CD4-positive, alpha-beta T cell (primary cell): ENCODE results near the gene FMO4. TPM values are rescaled to one million over a fixed set of nuclear protein-coding genes. Genes with fewer than 3 reads are reported as not detected.

Experiments
- ATAC-seq: fragments of 200-7000 bp; cut with Tn5 transposase; one replicate; pipeline ENCODE4 v1.10.0; 2022; ENCODE audit warnings: mild to moderate bottlenecking; ENCODE audit not compliant: poor library complexity
- CTCF ChIA-PET: fragments of 350-600 bp; sonication (Branson Sonifier 250); formaldehyde crosslinking; loops from one replicate; lab custom pipeline; 2021; ENCODE audit warnings: antibody characterized with exemption, inconsistent platforms; lab: Charles Lee
- POLR2A ChIA-PET: fragments of 350-600 bp; sonication (Branson Sonifier 250); formaldehyde crosslinking; loops from one replicate; lab custom pipeline; 2021; ENCODE audit warnings: antibody characterized with exemption, inconsistent platforms; lab: Charles Lee
- DNase-seq, 14 experiments: peaks; one replicate each; pipeline ENCODE4 v3.0.0-alpha.2; 2013 to 2020; ENCODE audit warnings: mixed read lengths in 2 of 14
- H3K27ac ChIP-seq, 2 donors: one replicate each; pipeline versions ENCODE4 v1.5.1 to v1.7.0; 2013; ENCODE audit warnings: low read length in 2 of 2, low read depth in 1 of 2, mild to moderate bottlenecking in 1 of 2
- H3K27me3 ChIP-seq, 2 experiments: 1 replicate in 1 of 2; 2 replicates in 1 of 2; pipeline versions ENCODE4 v1.6.1 to v1.7.0; 2013; ENCODE audit warnings: low read length in 2 of 2, control low read depth in 1 of 2, mild to moderate bottlenecking in 1 of 2, moderate library complexity in 1 of 2; ENCODE audit not compliant: insufficient read depth in 2 of 2, control insufficient read depth in 1 of 2
- H3K36me3 ChIP-seq: one replicate; pipeline ENCODE4 v1.6.1; 2013; ENCODE audit warnings: low read length, control low read depth; ENCODE audit not compliant: insufficient read depth
- H3K4me1 ChIP-seq: one replicate; pipeline ENCODE4 v1.6.1; 2013; ENCODE audit warnings: low read length, control low read depth; ENCODE audit not compliant: insufficient read depth
- H3K4me3 ChIP-seq: one replicate; pipeline ENCODE4 v1.5.1; 2013; ENCODE audit warnings: mild to moderate bottlenecking, low read length, moderate library complexity
- H3K9me3 ChIP-seq, 2 experiments: 1 replicate in 1 of 2; 2 replicates in 1 of 2; pipeline versions ENCODE4 v1.6.1 to v1.7.0; 2013; ENCODE audit warnings: low read length in 2 of 2, mild to moderate bottlenecking in 2 of 2, control low read depth in 1 of 2, moderate library complexity in 1 of 2; ENCODE audit not compliant: control insufficient read depth in 1 of 2, insufficient read depth in 1 of 2
- H3K27ac Mint-ChIP-seq: one replicate; pipeline ENCODE4 v1.8.0; 2020; ENCODE audit warnings: mixed read lengths
- H3K27me3 Mint-ChIP-seq: one replicate; pipeline ENCODE4 v1.8.0; 2021; ENCODE audit warnings: mixed read lengths
- H3K36me3 Mint-ChIP-seq: one replicate; pipeline ENCODE4 v1.8.0; 2021; ENCODE audit warnings: low read depth, mixed read lengths
- H3K4me1 Mint-ChIP-seq: one replicate; pipeline ENCODE4 v1.8.0; 2021; ENCODE audit warnings: low read depth, mixed read lengths
- H3K4me3 Mint-ChIP-seq: one replicate; pipeline ENCODE4 v1.8.0; 2020; ENCODE audit warnings: mild to moderate bottlenecking, mixed read lengths
- H3K9me3 Mint-ChIP-seq: one replicate; pipeline ENCODE4 v1.8.0; 2020; ENCODE audit warnings: mixed read lengths
- CTCF ChIP-seq: fragments of 200-600 bp; IDR thresholded peaks from one replicate; pipeline ENCODE4 v1.8.0; 2022; ENCODE audit warnings: antibody characterized with exemption, mild to moderate bottlenecking
- intact Hi-C, 2 experiments: fragments of 100-400 bp; cut with DNase I in 1 of 2; cut with micrococcal nuclease in 1 of 2; formaldehyde crosslinking; loops; one replicate each; pipeline versions ENCODE4 v1.15.1 to v1.9.0; 2023 to 2025; cut with DNase I, micrococcal nuclease
- total RNA-seq, 174 experiments: library from RNA in 2 of 174; stranded (reverse) in 2 of 174; gene quantifications; one replicate each; pipeline ENCODE4 v1.2.3 and lab custom pipeline; 2021 to 2026

FMO4 gene
- total RNA-seq, 2 experiments from 2014 or later, result 0.70 to 1.1 TPM

GRCh38 chr1:171311771-171312558, 2.0 kb upstream of the FMO4 start:
- Mint-ChIP-seq H3K36me3 (peaks cover 4% of the 10 kb centered on the region), H3K27ac (no peak overlapping the region), H3K27me3 (no peaks in the 10 kb centered on the region), H3K4me1 (peaks cover 17% of the 10 kb centered on the region), H3K4me3 (no peak overlapping the region), H3K9me3 (no peaks in the 10 kb centered on the region)
- no peak overlapping the region for H3K27ac ChIP-seq
- H3K27me3 ChIP-seq, result no peaks in the 10 kb centered on the region
- no peaks in the 10 kb centered on the region for H3K4me1 ChIP-seq
- ChIA-PET CTCF (interaction anchor here (2.6 kb wide), 1 partner anchor 345 kb away, joined by 11 read pairs; no protein-coding TSS in a partner anchor), POLR2A (interaction anchor here (2.2 kb wide), 1 partner anchor 345 kb away, joined by 15 read pairs; no protein-coding TSS in a partner anchor)
- intact Hi-C loops, result loop anchor here (2.0 to 10.0 kb wide), 7 partner anchors 65 to 1417 kb away; partner anchors contain the start of genes KIFAP3 (in 1 of the 2) and SCYL3 (in 1 of the 2)
- DNase-seq (no peak), ATAC-seq (no peak)
- no peaks in the 10 kb centered on the region for H3K36me3 ChIP-seq
- H3K9me3 ChIP-seq, result no peaks in the 10 kb centered on the region
- no peak overlapping the region for H3K4me3 ChIP-seq
- TF ChIP-seq CTCF, result no peak

- intact Hi-C loops, result loop anchor here (1.0 to 10.0 kb wide), 8 partner anchors 67 to 1419 kb away; partner anchors contain the start of genes KIFAP3 (in 1 of the 2) and SCYL3 (in 1 of the 2)
- H3K27me3 Mint-ChIP-seq, result no peaks in the 10 kb centered on the region
- peak overlapping the region; percentile 81 for H3K27ac Mint-ChIP-seq
- Histone ChIP-seq H3K4me3 (no peak overlapping the region), H3K36me3 (no peaks in the 10 kb centered on the region), H3K27ac (peak overlapping the region in 1 of 2 donors; percentile 9), H3K9me3 (no peaks in the 10 kb centered on the region), H3K27me3 (no peaks in the 10 kb centered on the region), H3K4me1 (no peaks in the 10 kb centered on the region)
- DNase-seq, result no peak
- peaks cover 17% of the 10 kb centered on the region for H3K4me1 Mint-ChIP-seq
- no peak overlapping the region for H3K4me3 Mint-ChIP-seq
- ATAC-seq, result peak; percentile 4
- ChIA-PET POLR2A (interaction anchor here (0.6 to 2.2 kb wide), 15 partner anchors 21 to 1420 kb away, joined by 3 to 16 read pairs (median 5); partner anchors contain the start of genes DNM3, FMO1, GORAB and KIFAP3), CTCF (interaction anchor here (1.0 to 2.6 kb wide), 13 partner anchors 8 to 1419 kb away, joined by 3 to 16 read pairs (median 5); partner anchors contain the start of genes FMO1, KIFAP3, PRRC2C and SCYL3)
- H3K36me3 Mint-ChIP-seq, result peaks cover 13% of the 10 kb centered on the region
- H3K9me3 Mint-ChIP-seq, result no peaks in the 10 kb centered on the region
- TF ChIP-seq CTCF, result no peak
These were observed 606 bp upstream of the FMO4 start for GRCh38 chr1:171313319-171313834.

GRCh38 chr1:171329251-171329650, 15.3 kb downstream of the FMO4 start:
- POLR2A ChIA-PET, result interaction anchor here (0.8 kb wide), 1 partner anchor 15 kb away, joined by 3 read pairs; no protein-coding TSS in a partner anchor
- intact Hi-C loops, result no loop called here
- Mint-ChIP-seq H3K4me1 (no peaks in the 10 kb centered on the region), H3K4me3 (no peak overlapping the region), H3K9me3 (no peaks in the 10 kb centered on the region), H3K27me3 (no peaks in the 10 kb centered on the region), H3K27ac (no peak overlapping the region), H3K36me3 (peaks cover 11% of the 10 kb centered on the region)
- ATAC-seq (no peak), DNase-seq (no peak)
- Histone ChIP-seq H3K36me3 (no peaks in the 10 kb centered on the region), H3K27me3 (no peaks in the 10 kb centered on the region), H3K4me3 (no peak overlapping the region), H3K27ac (no peak overlapping the region), H3K9me3 (no peaks in the 10 kb centered on the region), H3K4me1 (no peaks in the 10 kb centered on the region)
- CTCF ChIA-PET, result no interaction called here
- TF ChIP-seq CTCF, result no peak
